ENCODE results near the gene IL22RA1. TPM values are rescaled to one million over a fixed set of nuclear protein-coding genes. Genes with fewer than 3 reads are reported as not detected.

The IL22RA1 gene
- total and polyA plus RNA-seq, 8 donors, result 0.43 to 4.1 (median 1.8) TPM; not detected in 1

DNA sequence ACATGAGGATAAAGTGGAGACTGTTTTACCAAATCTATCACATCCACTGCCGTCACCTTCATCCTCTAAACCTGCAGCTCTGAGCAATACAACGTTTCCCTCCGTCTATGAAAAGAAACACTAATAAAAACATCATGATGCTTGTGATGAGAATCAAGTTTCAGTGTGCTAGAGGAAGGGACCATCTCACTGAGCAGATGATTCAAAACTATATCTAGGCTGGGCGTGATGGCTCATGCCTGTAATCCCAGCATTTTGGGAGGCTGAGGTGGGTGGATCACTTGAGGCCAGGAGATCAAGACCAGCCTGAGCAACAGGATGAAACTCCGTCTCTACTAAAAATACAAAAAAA, 16.3 kb downstream of the IL22RA1 start:
- 74 to 90% (median 84%) methylated on average over 5 of the region's 5 CpGs for WGBS, 5 donors
- intact Hi-C loops (cut with DNase I; ENCODE audit: low total_unique reads), result no loop called here
- Histone ChIP-seq H3K4me3 (no peak overlapping the region), H3K4me1 (peaks cover 0 to 13% (median 0%) of the 10 kb centered on the region in 4 donors), H3K36me3 (no peaks in the 10 kb centered on the region), H3K27me3 (no peaks in the 10 kb centered on the region), H3K27ac (no peak overlapping the region), H3K9me3 (peaks cover 0 to 13% (median 13%) of the 10 kb centered on the region in 4 donors)
- TF ChIP-seq EP300 (IDR thresholded peaks at IDR 0.05), result no peak
- no peak for TF ChIP-seq POLR2AphosphoS5 (IDR thresholded peaks at IDR 0.05)
- TF ChIP-seq, protein P1, sequence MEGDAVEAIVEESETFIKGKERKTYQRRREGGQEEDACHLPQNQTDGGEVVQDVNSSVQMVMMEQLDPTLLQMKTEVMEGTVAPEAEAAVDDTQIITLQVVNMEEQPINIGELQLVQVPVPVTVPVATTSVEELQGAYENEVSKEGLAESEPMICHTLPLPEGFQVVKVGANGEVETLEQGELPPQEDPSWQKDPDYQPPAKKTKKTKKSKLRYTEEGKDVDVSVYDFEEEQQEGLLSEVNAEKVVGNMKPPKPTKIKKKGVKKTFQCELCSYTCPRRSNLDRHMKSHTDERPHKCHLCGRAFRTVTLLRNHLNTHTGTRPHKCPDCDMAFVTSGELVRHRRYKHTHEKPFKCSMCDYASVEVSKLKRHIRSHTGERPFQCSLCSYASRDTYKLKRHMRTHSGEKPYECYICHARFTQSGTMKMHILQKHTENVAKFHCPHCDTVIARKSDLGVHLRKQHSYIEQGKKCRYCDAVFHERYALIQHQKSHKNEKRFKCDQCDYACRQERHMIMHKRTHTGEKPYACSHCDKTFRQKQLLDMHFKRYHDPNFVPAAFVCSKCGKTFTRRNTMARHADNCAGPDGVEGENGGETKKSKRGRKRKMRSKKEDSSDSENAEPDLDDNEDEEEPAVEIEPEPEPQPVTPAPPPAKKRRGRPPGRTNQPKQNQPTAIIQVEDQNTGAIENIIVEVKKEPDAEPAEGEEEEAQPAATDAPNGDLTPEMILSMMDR (IDR thresholded peaks at IDR 0.05), result no peak
- TF ChIP-seq POLR2A (IDR thresholded peaks at IDR 0.05), result no peak
- no peak for DNase-seq

DNA sequence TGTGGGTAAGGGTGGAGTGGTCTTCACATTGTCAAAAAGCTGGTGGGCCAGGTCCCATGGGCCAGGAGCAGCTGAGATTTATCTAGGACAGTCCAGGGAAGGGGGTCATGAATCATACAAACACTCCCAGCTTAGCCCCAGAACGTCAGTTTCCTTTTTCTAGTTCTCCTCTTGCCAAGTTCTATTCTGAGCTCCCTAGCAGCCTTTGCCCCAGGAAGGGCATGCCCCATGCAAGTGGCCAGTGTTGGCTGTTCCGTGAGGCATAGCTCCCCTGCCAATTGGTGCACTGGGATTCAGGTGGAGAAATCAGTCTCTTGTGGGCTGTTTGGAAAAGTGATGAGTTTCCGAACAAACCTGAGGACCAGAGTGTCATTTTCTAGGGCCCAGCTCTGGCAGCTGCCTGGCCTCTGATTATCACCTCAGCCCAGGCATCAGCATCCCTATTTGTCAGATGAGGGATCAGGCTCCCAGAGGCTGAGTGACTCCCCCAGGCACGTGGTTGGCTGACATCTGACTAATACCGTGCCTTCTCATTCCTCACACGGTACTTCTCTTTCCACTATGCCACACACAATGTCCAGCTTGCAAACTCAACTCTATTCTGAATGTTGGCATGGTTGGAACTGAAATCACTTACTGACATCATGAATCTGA, 16.8 kb downstream of the IL22RA1 start:
- Histone ChIP-seq H3K4me1 (peaks cover 0 to 13% (median 0%) of the 10 kb centered on the region in 4 donors), H3K9me3 (peaks cover 0 to 13% (median 13%) of the 10 kb centered on the region in 4 donors), H3K36me3 (no peaks in the 10 kb centered on the region), H3K27ac (no peak overlapping the region), H3K4me3 (no peak overlapping the region), H3K27me3 (peaks cover 0 to under 1% (median 0%) of the 10 kb centered on the region in 3 donors)
- TF ChIP-seq, protein P1 (IDR thresholded peaks at IDR 0.05), result no peak
- TF ChIP-seq POLR2A (IDR thresholded peaks at IDR 0.05) (no peak), EP300 (IDR thresholded peaks at IDR 0.05) (no peak), POLR2AphosphoS5 (IDR thresholded peaks at IDR 0.05) (no peak)
- intact Hi-C loops (cut with DNase I; ENCODE audit: low total_unique reads), result no loop called here
- WGBS, 5 donors, result 45 to 63% (median 54%) methylated on average over 6 of the region's 6 CpGs
- DNase-seq, result no peak

DNA sequence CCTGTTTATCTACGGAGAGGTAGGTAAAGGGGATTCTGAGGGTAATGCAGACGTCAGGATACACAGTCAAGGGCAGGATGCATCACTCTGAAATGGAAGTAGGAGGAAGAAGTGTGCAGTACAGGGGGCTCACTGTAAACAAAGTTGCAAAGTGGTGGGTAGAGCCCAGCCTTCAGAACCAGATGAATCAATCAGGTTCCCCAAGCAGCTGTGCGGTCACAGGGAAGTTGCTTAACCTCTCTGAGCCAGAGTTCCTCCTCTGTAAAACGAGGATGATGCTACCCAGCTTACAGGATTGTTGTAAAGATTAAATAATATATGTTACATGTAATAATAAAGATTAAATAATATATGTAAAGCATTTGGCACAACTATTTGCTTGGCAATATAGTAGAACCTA, 17.5 kb downstream of the IL22RA1 start:
- H3K4me3 ChIP-seq, result no peak overlapping the region
- intact Hi-C loops (cut with DNase I; ENCODE audit: low total_unique reads), result no loop called here
- H3K27me3 ChIP-seq, result peaks cover 0 to 7% (median 0%) of the 10 kb centered on the region in 3 donors
- TF ChIP-seq POLR2AphosphoS5 (IDR thresholded peaks at IDR 0.05) (no peak), EP300 (IDR thresholded peaks at IDR 0.05) (no peak), POLR2A (IDR thresholded peaks at IDR 0.05) (no peak)
- TF ChIP-seq, protein P1 (IDR thresholded peaks at IDR 0.05), result no peak
- no peak for DNase-seq
- 68 to 84% (median 78%) methylated on average over 4 of the region's 4 CpGs for WGBS, 5 donors
- H3K27ac ChIP-seq, result no peak overlapping the region
- peaks cover 0 to 20% (median 4%) of the 10 kb centered on the region in 4 donors for H3K4me1 ChIP-seq
- H3K36me3 ChIP-seq, result no peaks in the 10 kb centered on the region
- peaks cover 0 to 8% (median 7%) of the 10 kb centered on the region in 4 donors for H3K9me3 ChIP-seq

DNA sequence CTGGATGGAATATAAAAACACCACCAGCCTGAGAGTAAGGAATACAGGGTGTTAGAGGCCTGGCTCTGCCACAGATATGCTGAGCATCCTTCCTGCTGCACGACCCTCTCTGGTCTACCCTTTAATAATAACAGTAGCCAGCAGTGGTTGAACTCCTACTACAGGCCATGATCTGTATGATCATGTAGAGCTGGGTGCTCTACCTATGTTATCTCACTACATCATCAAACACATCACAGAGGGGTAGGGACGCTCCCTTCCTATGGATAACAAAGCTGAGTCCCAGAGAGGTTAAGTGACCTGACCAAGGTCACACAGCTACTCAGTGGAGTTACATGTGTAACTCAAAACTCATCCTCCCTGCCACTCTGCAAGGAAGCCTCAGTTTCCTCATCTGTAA, 18.0 kb downstream of the IL22RA1 start:
- Histone ChIP-seq H3K9me3 (peaks cover 0 to 4% (median 2%) of the 10 kb centered on the region in 4 donors), H3K4me1 (peaks cover 3 to 24% (median 9%) of the 10 kb centered on the region in 4 donors), H3K27me3 (peaks cover 0 to 10% (median 0%) of the 10 kb centered on the region in 3 donors), H3K4me3 (no peak overlapping the region), H3K36me3 (no peaks in the 10 kb centered on the region), H3K27ac (no peak overlapping the region)
- 54 to 92% (median 88%) methylated on average over 2 of the region's 2 CpGs for WGBS, 5 donors
- no peak for DNase-seq
- TF ChIP-seq, protein P1 (IDR thresholded peaks at IDR 0.05), result no peak
- TF ChIP-seq POLR2AphosphoS5 (IDR thresholded peaks at IDR 0.05) (no peak), POLR2A (IDR thresholded peaks at IDR 0.05) (no peak)
- intact Hi-C loops (cut with DNase I; ENCODE audit: low total_unique reads), result no loop called here
